Activated gamma-delta T cell (primary cell): ENCODE data around the gene MAP2K7.

Source experiments
- DNase-seq: peaks from one replicate; lab custom pipeline; 2025; lab: John Stamatoyannopoulos, UW

MAP2K7 gene

GRCh38 chr19:7866399-7867091 is 37.1 kb upstream of the MAP2K7 start:
- no peak for DNase-seq

GRCh38 chr19:7867092-7867844 is 36.4 kb upstream of the MAP2K7 start:
- no peak for DNase-seq

- DNase-seq = no peak
Observed at GRCh38 chr19:7868326-7868670, 35.4 kb upstream of the MAP2K7 start.

GRCh38 chr19:7868671-7869452 is 34.8 kb upstream of the MAP2K7 start:
- DNase-seq = peak; percentile 71

- DNase-seq = peak; percentile 65
Observed at GRCh38 chr19:7869453-7869909, 34.2 kb upstream of the MAP2K7 start.

- DNase-seq = peak; percentile 48
Observed at GRCh38 chr19:7869910-7870511, 33.7 kb upstream of the MAP2K7 start.

GRCh38 chr19:7870571-7871436 is 32.9 kb upstream of the MAP2K7 start:
- no peak for DNase-seq

GRCh38 chr19:7871437-7872305 is 32.0 kb upstream of the MAP2K7 start:
- DNase-seq = peak; percentile 62

- no peak for DNase-seq
Observed at GRCh38 chr19:7872306-7873204, 31.1 kb upstream of the MAP2K7 start.

- DNase-seq = no peak
Observed at GRCh38 chr19:7873304-7874075, 30.2 kb upstream of the MAP2K7 start.

- no peak for DNase-seq
Observed at GRCh38 chr19:7874076-7874896, 29.4 kb upstream of the MAP2K7 start, which contains the start of gene PRR36. Gene PRR36 (minus strand): TSS chr19:7874390. CDS start chr19:7873689, 701 bp downstream.

- DNase-seq = no peak
Observed at GRCh38 chr19:7874897-7875273, 28.8 kb upstream of the MAP2K7 start.

GRCh38 chr19:7877249-7877836 is 26.3 kb upstream of the MAP2K7 start:
- no peak for DNase-seq

GRCh38 chr19:7879111-7879807 is 24.4 kb upstream of the MAP2K7 start:
- no peak for DNase-seq

GRCh38 chr19:7879836-7880235 is 23.8 kb upstream of the MAP2K7 start:
- DNase-seq = no peak

GRCh38 chr19:7881910-7882309 is 21.8 kb upstream of the MAP2K7 start:
- DNase-seq = no peak
